ENCODE results near the gene HMCN1.

The HMCN1 gene

DNA sequence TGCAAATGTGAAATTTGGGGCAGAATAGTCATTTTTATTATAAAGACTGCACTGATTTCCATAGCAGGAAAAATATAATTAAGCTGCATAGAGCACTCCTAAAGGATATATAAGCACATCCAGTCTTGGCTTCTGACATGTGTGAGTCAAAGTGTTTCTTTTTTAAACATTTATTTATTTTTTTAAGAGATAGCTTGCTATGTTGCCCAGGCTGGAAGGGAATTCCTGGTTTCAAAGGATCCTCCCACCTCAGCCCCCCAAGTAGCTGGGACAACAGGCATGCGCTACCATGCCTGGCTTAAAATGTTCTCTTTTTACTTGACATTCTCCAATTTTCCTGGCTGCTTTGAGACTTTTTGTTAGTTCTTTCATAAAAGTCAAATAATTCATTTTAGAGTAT is 126.1 kb downstream of the HMCN1 start:
- no peak for ATAC-seq
- TF ChIP-seq ARNTL (CRISPR knock-in tag; IDR thresholded peaks at IDR 0.05; ENCODE audit: borderline replicate concordance, low read depth): no peak
- TF ChIP-seq SNAI2 (CRISPR knock-in tag; IDR thresholded peaks at IDR 0.05): no peak
- TF ChIP-seq ZNF70 (CRISPR knock-in tag; IDR thresholded peaks at IDR 0.05): no peak
- no peak for TF ChIP-seq ESRRG (CRISPR knock-in tag; IDR thresholded peaks at IDR 0.05)
- TF ChIP-seq, protein P1, sequence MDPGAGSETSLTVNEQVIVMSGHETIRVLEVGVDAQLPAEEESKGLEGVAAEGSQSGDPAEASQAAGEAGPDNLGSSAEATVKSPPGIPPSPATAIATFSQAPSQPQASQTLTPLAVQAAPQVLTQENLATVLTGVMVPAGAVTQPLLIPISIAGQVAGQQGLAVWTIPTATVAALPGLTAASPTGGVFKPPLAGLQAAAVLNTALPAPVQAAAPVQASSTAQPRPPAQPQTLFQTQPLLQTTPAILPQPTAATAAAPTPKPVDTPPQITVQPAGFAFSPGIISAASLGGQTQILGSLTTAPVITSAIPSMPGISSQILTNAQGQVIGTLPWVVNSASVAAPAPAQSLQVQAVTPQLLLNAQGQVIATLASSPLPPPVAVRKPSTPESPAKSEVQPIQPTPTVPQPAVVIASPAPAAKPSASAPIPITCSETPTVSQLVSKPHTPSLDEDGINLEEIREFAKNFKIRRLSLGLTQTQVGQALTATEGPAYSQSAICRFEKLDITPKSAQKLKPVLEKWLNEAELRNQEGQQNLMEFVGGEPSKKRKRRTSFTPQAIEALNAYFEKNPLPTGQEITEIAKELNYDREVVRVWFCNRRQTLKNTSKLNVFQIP (CRISPR knock-in tag; IDR thresholded peaks at IDR 0.05; ENCODE audit: borderline replicate concordance, low read depth): no peak
- TF ChIP-seq ZNF8 (CRISPR knock-in tag; IDR thresholded peaks at IDR 0.05): no peak
- TF ChIP-seq, protein P2, sequence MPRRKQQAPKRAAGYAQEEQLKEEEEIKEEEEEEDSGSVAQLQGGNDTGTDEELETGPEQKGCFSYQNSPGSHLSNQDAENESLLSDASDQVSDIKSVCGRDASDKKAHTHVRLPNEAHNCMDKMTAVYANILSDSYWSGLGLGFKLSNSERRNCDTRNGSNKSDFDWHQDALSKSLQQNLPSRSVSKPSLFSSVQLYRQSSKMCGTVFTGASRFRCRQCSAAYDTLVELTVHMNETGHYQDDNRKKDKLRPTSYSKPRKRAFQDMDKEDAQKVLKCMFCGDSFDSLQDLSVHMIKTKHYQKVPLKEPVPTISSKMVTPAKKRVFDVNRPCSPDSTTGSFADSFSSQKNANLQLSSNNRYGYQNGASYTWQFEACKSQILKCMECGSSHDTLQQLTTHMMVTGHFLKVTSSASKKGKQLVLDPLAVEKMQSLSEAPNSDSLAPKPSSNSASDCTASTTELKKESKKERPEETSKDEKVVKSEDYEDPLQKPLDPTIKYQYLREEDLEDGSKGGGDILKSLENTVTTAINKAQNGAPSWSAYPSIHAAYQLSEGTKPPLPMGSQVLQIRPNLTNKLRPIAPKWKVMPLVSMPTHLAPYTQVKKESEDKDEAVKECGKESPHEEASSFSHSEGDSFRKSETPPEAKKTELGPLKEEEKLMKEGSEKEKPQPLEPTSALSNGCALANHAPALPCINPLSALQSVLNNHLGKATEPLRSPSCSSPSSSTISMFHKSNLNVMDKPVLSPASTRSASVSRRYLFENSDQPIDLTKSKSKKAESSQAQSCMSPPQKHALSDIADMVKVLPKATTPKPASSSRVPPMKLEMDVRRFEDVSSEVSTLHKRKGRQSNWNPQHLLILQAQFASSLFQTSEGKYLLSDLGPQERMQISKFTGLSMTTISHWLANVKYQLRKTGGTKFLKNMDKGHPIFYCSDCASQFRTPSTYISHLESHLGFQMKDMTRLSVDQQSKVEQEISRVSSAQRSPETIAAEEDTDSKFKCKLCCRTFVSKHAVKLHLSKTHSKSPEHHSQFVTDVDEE (CRISPR knock-in tag; IDR thresholded peaks at IDR 0.05): no peak
- no peak for TF ChIP-seq BACH2 (CRISPR knock-in tag; IDR thresholded peaks at IDR 0.05; ENCODE audit: borderline replicate concordance)

DNA sequence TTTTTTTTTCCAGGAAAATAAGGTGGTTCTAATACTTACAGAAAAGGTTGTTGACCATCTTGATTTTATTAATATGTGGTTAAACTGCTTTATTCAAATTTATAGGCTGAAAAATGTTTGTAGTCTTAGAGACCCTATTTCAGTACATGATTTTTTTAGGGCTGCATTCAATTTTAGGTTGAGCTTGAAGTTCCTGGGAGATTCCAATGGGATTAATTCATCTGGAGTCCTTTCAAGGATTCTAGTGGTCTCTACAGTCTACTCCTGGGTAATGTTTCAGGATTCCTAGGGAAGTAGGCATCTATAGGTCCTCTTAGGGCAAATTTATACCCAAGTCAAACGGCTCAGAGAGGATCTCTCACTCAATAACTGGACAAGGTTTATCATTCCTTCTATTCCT is 126.7 kb downstream of the HMCN1 start:
- TF ChIP-seq ISL1 (CRISPR knock-in tag; IDR thresholded peaks at IDR 0.05): no peak
- TF ChIP-seq ZNF8 (CRISPR knock-in tag; IDR thresholded peaks at IDR 0.05): no peak
- no peak for TF ChIP-seq PPARA (CRISPR knock-in tag; IDR thresholded peaks at IDR 0.05; ENCODE audit: borderline replicate concordance)
- TF ChIP-seq ZNF70 (CRISPR knock-in tag; IDR thresholded peaks at IDR 0.05): no peak
- no peak for TF ChIP-seq ZC3H10 (CRISPR knock-in tag; IDR thresholded peaks at IDR 0.05)
- TF ChIP-seq, protein P3, sequence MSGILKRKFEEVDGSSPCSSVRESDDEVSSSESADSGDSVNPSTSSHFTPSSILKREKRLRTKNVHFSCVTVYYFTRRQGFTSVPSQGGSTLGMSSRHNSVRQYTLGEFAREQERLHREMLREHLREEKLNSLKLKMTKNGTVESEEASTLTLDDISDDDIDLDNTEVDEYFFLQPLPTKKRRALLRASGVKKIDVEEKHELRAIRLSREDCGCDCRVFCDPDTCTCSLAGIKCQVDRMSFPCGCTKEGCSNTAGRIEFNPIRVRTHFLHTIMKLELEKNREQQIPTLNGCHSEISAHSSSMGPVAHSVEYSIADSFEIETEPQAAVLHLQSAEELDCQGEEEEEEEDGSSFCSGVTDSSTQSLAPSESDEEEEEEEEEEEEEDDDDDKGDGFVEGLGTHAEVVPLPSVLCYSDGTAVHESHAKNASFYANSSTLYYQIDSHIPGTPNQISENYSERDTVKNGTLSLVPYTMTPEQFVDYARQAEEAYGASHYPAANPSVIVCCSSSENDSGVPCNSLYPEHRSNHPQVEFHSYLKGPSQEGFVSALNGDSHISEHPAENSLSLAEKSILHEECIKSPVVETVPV (CRISPR knock-in tag; IDR thresholded peaks at IDR 0.05): no peak
- no peak for TF ChIP-seq SNAI2 (CRISPR knock-in tag; IDR thresholded peaks at IDR 0.05)
- peak; percentile 10; the same call in 2 of the 3 replicates for ATAC-seq

DNA sequence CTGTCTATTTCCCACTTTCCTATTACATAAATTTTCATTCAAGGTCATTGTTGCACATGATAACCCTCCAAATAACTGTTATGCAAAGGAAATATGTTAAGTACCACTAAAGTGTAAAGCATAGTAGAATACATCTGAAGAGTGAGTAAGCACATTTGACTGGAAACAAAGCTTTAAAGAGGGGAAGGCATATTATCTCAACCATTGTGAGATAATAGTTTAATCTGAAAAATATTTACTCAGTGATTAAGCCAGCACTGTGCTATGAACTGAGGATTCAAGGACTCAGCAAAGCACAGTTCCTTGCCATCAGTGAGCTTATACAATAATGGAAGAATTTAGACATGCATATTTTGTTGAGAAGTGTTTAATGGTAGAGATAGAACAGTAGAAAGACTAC is 127.4 kb downstream of the HMCN1 start:
- ATAC-seq: no peak
- TF ChIP-seq, protein P4, sequence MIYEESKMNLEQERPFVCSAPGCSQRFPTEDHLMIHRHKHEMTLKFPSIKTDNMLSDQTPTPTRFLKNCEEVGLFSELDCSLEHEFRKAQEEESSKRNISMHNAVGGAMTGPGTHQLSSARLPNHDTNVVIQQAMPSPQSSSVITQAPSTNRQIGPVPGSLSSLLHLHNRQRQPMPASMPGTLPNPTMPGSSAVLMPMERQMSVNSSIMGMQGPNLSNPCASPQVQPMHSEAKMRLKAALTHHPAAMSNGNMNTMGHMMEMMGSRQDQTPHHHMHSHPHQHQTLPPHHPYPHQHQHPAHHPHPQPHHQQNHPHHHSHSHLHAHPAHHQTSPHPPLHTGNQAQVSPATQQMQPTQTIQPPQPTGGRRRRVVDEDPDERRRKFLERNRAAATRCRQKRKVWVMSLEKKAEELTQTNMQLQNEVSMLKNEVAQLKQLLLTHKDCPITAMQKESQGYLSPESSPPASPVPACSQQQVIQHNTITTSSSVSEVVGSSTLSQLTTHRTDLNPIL (CRISPR knock-in tag; IDR thresholded peaks at IDR 0.05; ENCODE audit: low read depth): no peak
- TF ChIP-seq ZNF565 (CRISPR knock-in tag; conservative IDR thresholded peaks at IDR 0.05; ENCODE audit: low read depth) (no peak), CSDC2 (CRISPR knock-in tag; IDR thresholded peaks at IDR 0.05) (no peak), TCF4 (CRISPR knock-in tag; IDR thresholded peaks at IDR 0.05; ENCODE audit: borderline replicate concordance) (no peak), ARNTL (CRISPR knock-in tag; IDR thresholded peaks at IDR 0.05; ENCODE audit: borderline replicate concordance, low read depth) (no peak), OSR1 (CRISPR knock-in tag; IDR thresholded peaks at IDR 0.05) (no peak), ZNF70 (CRISPR knock-in tag; IDR thresholded peaks at IDR 0.05) (no peak), BACH2 (CRISPR knock-in tag; IDR thresholded peaks at IDR 0.05; ENCODE audit: borderline replicate concordance) (no peak), TOX (CRISPR knock-in tag; IDR thresholded peaks at IDR 0.05; ENCODE audit: borderline replicate concordance) (no peak)

DNA sequence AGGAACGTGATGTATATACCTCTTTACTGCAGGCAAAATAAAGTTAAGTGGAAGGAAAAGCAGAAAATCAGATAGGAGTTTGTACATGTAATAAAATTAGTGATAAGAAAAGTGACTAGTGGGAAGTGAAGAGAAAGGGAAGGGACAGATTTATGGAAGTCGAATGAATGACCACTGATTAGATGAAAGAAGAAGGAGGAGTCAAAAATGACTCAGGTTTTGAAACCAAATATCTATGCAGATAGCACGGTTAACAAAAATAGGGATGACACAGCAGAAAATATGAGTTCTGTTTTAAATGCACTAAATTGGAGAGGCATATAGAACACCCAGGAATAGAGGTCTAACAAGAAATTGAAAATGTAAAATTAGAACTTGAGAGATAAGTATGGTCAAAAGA is 128.0 kb downstream of the HMCN1 start:
- ATAC-seq: peak; percentile 41
- TF ChIP-seq PPARA (CRISPR knock-in tag; IDR thresholded peaks at IDR 0.05; ENCODE audit: borderline replicate concordance): no peak
- TF ChIP-seq ZFP30 (CRISPR knock-in tag; IDR thresholded peaks at IDR 0.05): no peak
- TF ChIP-seq TOX (CRISPR knock-in tag; IDR thresholded peaks at IDR 0.05; ENCODE audit: borderline replicate concordance): peak; percentile 16; the same call in 1 of the 2 replicates
- no peak for TF ChIP-seq BACH2 (CRISPR knock-in tag; IDR thresholded peaks at IDR 0.05; ENCODE audit: borderline replicate concordance)

DNA sequence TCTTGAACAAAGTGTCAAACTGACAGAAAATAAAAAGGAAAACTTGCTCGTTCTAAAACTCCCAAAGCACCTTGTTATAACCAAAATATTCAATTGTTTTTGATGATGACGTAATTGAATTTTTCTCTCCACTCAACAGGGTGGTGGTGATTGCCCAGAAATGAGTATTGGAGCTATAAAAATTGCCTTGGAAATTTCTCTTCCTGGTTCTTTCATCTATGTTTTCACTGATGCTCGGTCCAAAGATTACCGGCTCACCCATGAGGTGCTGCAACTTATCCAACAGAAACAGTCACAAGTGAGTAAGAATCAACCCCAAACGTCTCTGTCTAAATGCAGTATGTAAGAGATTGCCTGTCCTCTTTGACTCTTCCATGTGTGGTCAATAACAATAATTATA is 130.1 kb downstream of the HMCN1 start:
- TF ChIP-seq ZFP3 (CRISPR knock-in tag; IDR thresholded peaks at IDR 0.05): no peak
- TF ChIP-seq ZFP30 (CRISPR knock-in tag; IDR thresholded peaks at IDR 0.05): no peak
- no peak for TF ChIP-seq ISL1 (CRISPR knock-in tag; IDR thresholded peaks at IDR 0.05)
- no peak for TF ChIP-seq ZNF565 (CRISPR knock-in tag; conservative IDR thresholded peaks at IDR 0.05; ENCODE audit: low read depth)
- no peak for TF ChIP-seq SNAI2 (CRISPR knock-in tag; IDR thresholded peaks at IDR 0.05)
- no peak for TF ChIP-seq GLIS3 (CRISPR knock-in tag; IDR thresholded peaks at IDR 0.05)
- no peak for TF ChIP-seq ESRRG (CRISPR knock-in tag; IDR thresholded peaks at IDR 0.05)
- TF ChIP-seq TOX (CRISPR knock-in tag; IDR thresholded peaks at IDR 0.05; ENCODE audit: borderline replicate concordance): no peak
- no peak for TF ChIP-seq ZC3H10 (CRISPR knock-in tag; IDR thresholded peaks at IDR 0.05)
- TF ChIP-seq ARNTL (CRISPR knock-in tag; IDR thresholded peaks at IDR 0.05; ENCODE audit: borderline replicate concordance, low read depth): no peak
- TF ChIP-seq, protein P1 (CRISPR knock-in tag; IDR thresholded peaks at IDR 0.05; ENCODE audit: borderline replicate concordance, low read depth): no peak
- TF ChIP-seq PPARA (CRISPR knock-in tag; IDR thresholded peaks at IDR 0.05; ENCODE audit: borderline replicate concordance): no peak
- TF ChIP-seq, protein P5, sequence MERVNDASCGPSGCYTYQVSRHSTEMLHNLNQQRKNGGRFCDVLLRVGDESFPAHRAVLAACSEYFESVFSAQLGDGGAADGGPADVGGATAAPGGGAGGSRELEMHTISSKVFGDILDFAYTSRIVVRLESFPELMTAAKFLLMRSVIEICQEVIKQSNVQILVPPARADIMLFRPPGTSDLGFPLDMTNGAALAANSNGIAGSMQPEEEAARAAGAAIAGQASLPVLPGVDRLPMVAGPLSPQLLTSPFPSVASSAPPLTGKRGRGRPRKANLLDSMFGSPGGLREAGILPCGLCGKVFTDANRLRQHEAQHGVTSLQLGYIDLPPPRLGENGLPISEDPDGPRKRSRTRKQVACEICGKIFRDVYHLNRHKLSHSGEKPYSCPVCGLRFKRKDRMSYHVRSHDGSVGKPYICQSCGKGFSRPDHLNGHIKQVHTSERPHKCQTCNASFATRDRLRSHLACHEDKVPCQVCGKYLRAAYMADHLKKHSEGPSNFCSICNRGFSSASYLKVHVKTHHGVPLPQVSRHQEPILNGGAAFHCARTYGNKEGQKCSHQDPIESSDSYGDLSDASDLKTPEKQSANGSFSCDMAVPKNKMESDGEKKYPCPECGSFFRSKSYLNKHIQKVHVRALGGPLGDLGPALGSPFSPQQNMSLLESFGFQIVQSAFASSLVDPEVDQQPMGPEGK (CRISPR knock-in tag; IDR thresholded peaks at IDR 0.05; ENCODE audit: borderline replicate concordance): no peak
- no peak for ATAC-seq
